Measurements from ENCODE around the gene TLR6.

DNA sequence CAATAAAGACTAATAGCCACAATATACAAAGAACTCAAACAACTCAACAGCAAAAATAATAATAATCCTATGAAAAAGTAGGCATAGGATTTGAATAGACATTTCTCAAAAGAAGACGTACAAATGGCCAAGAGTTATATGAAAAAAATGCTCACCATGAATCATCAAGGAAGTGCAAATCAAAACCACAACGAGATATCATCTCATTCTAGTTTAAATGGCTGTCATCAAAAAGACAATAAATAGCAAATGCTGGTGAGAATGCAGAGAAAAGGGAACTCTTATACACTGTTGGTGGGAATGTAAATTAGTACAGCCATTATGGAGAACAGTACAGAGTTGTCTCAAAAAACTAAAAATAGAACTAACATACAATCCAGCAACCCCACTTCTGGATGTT is 18.8 kb downstream of the TLR6 start:
- TF ChIP-seq, protein P1, sequence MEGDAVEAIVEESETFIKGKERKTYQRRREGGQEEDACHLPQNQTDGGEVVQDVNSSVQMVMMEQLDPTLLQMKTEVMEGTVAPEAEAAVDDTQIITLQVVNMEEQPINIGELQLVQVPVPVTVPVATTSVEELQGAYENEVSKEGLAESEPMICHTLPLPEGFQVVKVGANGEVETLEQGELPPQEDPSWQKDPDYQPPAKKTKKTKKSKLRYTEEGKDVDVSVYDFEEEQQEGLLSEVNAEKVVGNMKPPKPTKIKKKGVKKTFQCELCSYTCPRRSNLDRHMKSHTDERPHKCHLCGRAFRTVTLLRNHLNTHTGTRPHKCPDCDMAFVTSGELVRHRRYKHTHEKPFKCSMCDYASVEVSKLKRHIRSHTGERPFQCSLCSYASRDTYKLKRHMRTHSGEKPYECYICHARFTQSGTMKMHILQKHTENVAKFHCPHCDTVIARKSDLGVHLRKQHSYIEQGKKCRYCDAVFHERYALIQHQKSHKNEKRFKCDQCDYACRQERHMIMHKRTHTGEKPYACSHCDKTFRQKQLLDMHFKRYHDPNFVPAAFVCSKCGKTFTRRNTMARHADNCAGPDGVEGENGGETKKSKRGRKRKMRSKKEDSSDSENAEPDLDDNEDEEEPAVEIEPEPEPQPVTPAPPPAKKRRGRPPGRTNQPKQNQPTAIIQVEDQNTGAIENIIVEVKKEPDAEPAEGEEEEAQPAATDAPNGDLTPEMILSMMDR (conservative IDR thresholded peaks at IDR 0.05; ENCODE audit: low read length) = no peak
- no peak for TF ChIP-seq EZH2phosphoT487 (IDR thresholded peaks at IDR 0.05; ENCODE audit: borderline replicate concordance)

Measured in Loucy (cell line).